Large intestine (tissue), 12 donors: ENCODE measurements around the gene PTPN9. TPM values are rescaled to one million over a fixed set of nuclear protein-coding genes. Genes with fewer than 3 reads are reported as not detected.

Experiments used
- DNase-seq, 2 donors: peaks; one replicate each; pipeline versions ENCODE4 v3.0.0 to v3.0.0-alpha.2; 2013
- H3K27ac ChIP-seq: one replicate; pipeline ENCODE4 v1.5.1; 2013; ENCODE audit warnings: low read length
- H3K27me3 ChIP-seq: 2 replicates; pipeline ENCODE4 v1.6.1; 2013; ENCODE audit warnings: low read length; ENCODE audit not compliant: control insufficient read depth, insufficient read depth
- H3K36me3 ChIP-seq: 2 replicates; pipeline ENCODE4 v1.6.1; 2013; ENCODE audit warnings: low read length; ENCODE audit not compliant: control insufficient read depth, insufficient read depth
- H3K4me1 ChIP-seq: one replicate; pipeline ENCODE4 v1.6.1; 2013; ENCODE audit warnings: low read length; ENCODE audit not compliant: control insufficient read depth, insufficient read depth
- H3K4me3 ChIP-seq: one replicate; pipeline ENCODE4 v1.5.1; 2013; ENCODE audit warnings: low read length
- H3K9me3 ChIP-seq: one replicate; pipeline ENCODE4 v1.6.1; 2013; ENCODE audit warnings: mild to moderate bottlenecking, low read depth, low read length, moderate library complexity; ENCODE audit not compliant: control insufficient read depth
- WGBS: methylation state at CpG from one replicate; pipeline ENCODE4 v1.1.5; 2013; ENCODE audit warnings: low lambda C conversion rate; ENCODE audit not compliant: insufficient coverage; 5-methylcytosine and 5-hydroxymethylcytosine counted together
- long read RNA-seq, 11 donors: transcript quantifications; one replicate each; lab custom pipeline, GENCODE V29; 2026
- polyA plus RNA-seq: library from polyadenylated mRNA; unstranded; fragments of 120-200 nt; gene quantifications from one replicate; pipeline ENCODE4 v1.2.1, GENCODE V29; 2013

PTPN9 gene
- polyA plus RNA-seq, result 42.3 TPM
- long read RNA-seq, donor 1, full-length matches to known transcripts, result 5 of 5 reads
- long read RNA-seq, donor 1, partial matches to known transcripts, result 0 of 5 reads
- long read RNA-seq, donor 1, other reads (novel, unspliced or antisense), result 0 of 5 reads
- long read RNA-seq, donor 2, full-length matches to known transcripts, result 11 of 18 reads
- long read RNA-seq, donor 2, partial matches to known transcripts, result 7 of 18 reads
- long read RNA-seq, donor 2, other reads (novel, unspliced or antisense), result 0 of 18 reads
- long read RNA-seq, donor 3, result 0 reads
- long read RNA-seq, donor 4, result 0 reads
- long read RNA-seq, donor 5, full-length matches to known transcripts, result 3 of 3 reads
- long read RNA-seq, donor 5, partial matches to known transcripts, result 0 of 3 reads
- long read RNA-seq, donor 5, other reads (novel, unspliced or antisense), result 0 of 3 reads
- long read RNA-seq, donor 6, full-length matches to known transcripts, result 14 of 14 reads
- long read RNA-seq, donor 6, partial matches to known transcripts, result 0 of 14 reads
- long read RNA-seq, donor 6, other reads (novel, unspliced or antisense), result 0 of 14 reads
- long read RNA-seq, donor 7, full-length matches to known transcripts, result 2 of 2 reads
- long read RNA-seq, donor 7, partial matches to known transcripts, result 0 of 2 reads
- long read RNA-seq, donor 7, other reads (novel, unspliced or antisense), result 0 of 2 reads
- long read RNA-seq, donor 8, full-length matches to known transcripts, result 8 of 8 reads
- long read RNA-seq, donor 8, partial matches to known transcripts, result 0 of 8 reads
- long read RNA-seq, donor 8, other reads (novel, unspliced or antisense), result 0 of 8 reads
- long read RNA-seq, donor 9, full-length matches to known transcripts, result 5 of 5 reads
- long read RNA-seq, donor 9, partial matches to known transcripts, result 0 of 5 reads
- long read RNA-seq, donor 9, other reads (novel, unspliced or antisense), result 0 of 5 reads
- long read RNA-seq, donor 10, full-length matches to known transcripts, result 16 of 16 reads
- long read RNA-seq, donor 10, partial matches to known transcripts, result 0 of 16 reads
- long read RNA-seq, donor 10, other reads (novel, unspliced or antisense), result 0 of 16 reads
- long read RNA-seq, donor 11, full-length matches to known transcripts, result 12 of 12 reads
- long read RNA-seq, donor 11, partial matches to known transcripts, result 0 of 12 reads
- long read RNA-seq, donor 11, other reads (novel, unspliced or antisense), result 0 of 12 reads

DNA sequence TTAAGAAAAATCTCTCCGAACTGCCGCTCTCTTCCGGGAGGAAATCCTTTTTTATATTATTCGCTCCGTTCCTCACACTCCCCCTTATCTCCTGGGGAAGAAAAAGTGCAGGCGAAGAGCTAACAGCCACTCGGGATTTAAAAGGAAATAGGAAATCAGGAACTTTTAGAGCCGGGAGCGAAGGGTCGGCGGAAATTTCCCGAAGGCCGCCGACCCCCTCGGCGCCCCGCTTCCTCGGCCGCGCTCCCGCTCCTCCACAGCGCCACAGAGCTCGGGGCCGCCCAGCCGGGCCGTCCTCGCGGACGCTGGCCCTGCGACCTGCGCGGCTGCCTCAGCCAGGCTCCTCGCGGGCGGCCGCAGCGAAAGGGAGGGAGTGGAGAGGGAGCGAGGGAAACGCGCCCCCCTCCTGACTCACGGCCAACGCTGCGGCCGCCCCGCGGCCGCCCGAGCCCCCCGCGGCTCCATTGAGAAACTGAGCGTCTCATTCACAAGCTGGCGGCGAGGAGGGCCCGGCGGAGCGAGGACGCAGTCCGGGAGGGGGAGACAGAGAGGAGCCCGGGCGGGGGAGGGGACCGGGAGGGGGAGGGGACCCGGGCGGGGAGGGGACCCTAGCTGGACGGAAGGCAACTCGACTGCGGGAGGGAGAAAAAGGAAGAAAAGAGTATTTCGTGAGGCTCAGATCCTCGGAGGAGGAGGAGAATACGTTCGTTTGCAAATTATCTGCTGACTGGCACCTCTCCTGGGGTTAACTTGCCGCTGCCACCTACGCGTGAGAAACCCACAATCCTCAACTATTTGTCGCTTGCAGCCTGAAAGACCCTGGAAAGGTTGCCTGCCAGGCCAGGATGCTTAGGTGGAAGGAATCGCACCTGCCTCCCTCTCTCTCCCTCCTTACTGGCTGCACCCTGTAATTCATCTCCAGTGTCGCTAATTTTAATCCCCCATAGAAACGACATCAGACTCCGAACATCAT lies at the start of gene PTPN9:
Gene PTPN9 (minus strand): TSS at position 368 of the 973 bp plus-strand sequence. CDS start 539 bp downstream, outside the sequence.
- Histone ChIP-seq H3K27ac (peak within 1 kb of the TSS; percentile 87), H3K4me1 (no peaks in the 10 kb centered on the region)
- DNase-seq, result peak; percentile 58 to 78

DNA sequence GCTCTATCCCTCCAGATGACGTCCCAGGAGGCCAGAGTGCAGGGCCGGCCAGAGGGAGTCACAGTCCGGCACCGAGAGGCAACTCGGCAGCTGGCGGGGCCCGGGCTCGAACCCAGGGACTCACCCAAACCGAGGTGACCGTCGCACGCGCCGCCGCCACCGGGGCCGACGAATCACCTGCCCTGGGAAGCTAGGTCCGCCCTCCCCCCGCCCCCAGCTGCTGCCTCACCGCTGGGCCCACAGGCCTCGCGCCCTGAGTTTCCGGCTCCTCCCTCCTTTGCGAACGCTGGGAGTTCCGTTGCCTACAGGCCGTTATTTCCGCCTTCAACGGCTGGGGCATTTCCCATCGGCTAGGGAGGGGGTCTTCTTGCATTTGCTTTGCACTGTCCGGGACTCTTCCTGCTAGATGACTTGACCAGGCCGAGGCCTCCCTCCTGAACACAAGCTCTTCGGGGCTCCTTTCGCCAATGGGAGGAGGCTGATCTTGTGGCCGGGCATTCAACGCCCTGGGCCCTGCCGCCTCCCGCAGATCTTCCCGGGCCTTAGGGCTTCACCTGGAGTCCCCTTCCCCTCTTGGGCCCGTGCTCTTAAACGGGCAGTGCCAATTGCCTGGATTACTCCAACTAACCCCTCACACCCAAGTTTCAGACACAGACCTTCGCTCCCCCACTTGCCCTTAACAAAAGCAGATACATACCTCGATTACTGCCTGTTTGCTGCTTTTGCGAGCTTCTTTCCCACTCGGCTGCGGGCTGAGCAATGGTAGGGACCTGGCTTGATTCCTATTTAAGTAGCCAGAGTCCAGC lies 46.6 kb upstream of the PTPN9 start, which contains the start of gene SNUPN:
Gene SNUPN (minus strand): TSS at position 184 of the 806 bp plus-strand sequence. CDS start 4,674 bp downstream, outside the sequence.
- no CpG with 5 or more reads among the region's 47 CpGs for WGBS
- no peaks in the 10 kb centered on the region for H3K9me3 ChIP-seq
- H3K27me3 ChIP-seq, result no peaks in the 10 kb centered on the region
- peak within 1 kb of the TSS; percentile 90 for H3K27ac ChIP-seq
- H3K4me1 ChIP-seq, result peaks cover 4% of the 10 kb centered on the region
- DNase-seq, result peak; percentile 95 to 98
- H3K36me3 ChIP-seq, result peaks cover under 1% of the 10 kb centered on the region
- peak within 1 kb of the TSS; percentile 100 for H3K4me3 ChIP-seq

More for the DNA sequence above, at the start of gene PTPN9:
- no peaks in the 10 kb centered on the region for H3K9me3 ChIP-seq
- H3K36me3 ChIP-seq, result no peaks in the 10 kb centered on the region
- WGBS, result no CpG with 5 or more reads among the region's 78 CpGs
- peak within 1 kb of the TSS; percentile 81 for H3K4me3 ChIP-seq
- H3K27me3 ChIP-seq, result no peaks in the 10 kb centered on the region

DNA sequence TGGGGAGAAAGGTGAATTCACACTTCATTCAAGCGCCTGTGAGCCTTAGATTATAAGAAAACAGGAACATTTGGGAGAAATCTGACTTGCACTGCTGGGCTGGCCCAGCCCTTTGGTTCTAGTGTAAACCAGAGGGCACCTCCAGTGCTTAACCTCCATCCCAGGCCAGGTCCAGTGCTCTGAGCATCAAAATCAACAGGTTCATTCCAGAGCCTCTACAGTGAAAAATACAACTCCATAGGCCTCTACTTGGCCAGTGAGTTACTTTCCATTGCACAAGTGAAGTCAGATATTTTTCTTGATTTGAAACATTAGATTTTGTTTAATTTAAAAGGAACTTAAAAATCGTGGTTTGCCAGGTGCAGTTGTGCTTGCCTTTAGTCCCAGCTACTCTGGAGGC lies 43.4 kb upstream of the PTPN9 start:
- Histone ChIP-seq H3K36me3 (peaks cover 28% of the 10 kb centered on the region), H3K27ac (no peak overlapping the region), H3K9me3 (no peaks in the 10 kb centered on the region), H3K27me3 (no peaks in the 10 kb centered on the region), H3K4me1 (peaks cover 4% of the 10 kb centered on the region), H3K4me3 (no peak overlapping the region)
- DNase-seq, result no peak
- no CpG with 5 or more reads among the region's 2 CpGs for WGBS

DNA sequence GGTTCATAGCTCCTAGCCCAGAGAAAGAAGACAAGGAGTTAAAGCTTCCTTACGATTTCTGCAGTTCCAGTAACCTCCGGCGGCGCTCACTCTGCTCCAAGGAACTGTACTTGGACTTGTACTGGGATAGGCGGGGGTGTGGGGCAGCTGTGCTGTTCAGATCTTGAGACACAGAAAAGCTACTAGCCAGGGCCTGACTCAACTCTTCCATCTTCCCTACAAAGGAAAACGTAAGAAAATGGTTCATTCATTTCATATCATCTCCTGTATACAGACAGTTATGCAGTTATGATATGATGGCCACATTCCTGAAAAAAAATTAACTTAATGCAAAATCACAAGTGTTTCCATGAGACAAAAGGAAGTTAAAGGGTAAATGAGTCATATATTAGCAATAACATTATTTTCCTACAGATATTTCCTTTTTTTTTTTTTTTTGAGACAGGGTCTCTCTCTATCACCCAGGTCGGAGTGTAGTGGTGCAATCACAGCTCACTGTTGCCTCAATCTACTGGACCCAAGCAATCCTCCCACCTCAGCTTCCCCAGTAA lies 41.8 kb upstream of the PTPN9 start:
- H3K4me1 ChIP-seq, result no peaks in the 10 kb centered on the region
- no peaks in the 10 kb centered on the region for H3K27me3 ChIP-seq
- peaks cover 40% of the 10 kb centered on the region for H3K36me3 ChIP-seq
- no peaks in the 10 kb centered on the region for H3K9me3 ChIP-seq
- H3K27ac ChIP-seq, result no peak overlapping the region
- DNase-seq, result peak in 1 of 2 donors; percentile 32
- 60% methylated on average over 1 of the region's 7 CpGs for WGBS
- no peak overlapping the region for H3K4me3 ChIP-seq

DNA sequence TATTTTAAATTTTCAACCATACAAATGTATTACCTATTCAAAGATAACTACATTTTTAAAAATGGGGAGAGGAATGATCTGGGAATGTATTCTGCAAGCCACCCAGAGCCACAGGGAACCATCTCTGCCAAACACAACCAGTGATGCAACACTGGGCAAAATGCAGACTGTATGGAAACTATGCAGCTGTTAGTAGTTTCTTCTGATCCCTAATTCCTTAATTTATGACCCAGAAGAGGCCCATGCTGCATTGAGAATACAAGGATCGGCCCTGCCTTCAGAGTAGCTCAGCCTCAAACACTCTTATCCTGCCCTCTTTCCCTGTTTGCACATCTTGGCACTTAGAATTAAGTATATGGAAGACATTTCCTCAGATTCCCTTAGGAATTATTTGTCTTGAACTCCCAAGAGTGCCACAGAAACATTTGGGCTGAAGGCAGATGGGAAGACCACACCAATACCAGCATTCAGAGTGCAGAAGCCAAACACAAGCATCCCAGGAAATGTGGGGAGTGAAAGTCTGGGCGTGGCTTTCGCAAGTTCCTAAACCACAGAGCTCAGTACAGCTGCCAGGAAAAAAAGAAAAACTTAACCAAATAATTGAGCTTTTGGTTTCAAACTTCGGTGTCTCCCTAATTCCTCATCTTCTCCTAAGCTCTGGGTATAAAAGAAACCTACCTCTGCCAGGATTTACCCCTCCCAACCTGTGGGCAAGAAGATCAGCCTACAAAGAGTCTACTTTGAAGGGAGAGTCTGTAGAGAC lies 41.1 kb upstream of the PTPN9 start:
- WGBS, result 100% methylated on average over 1 of the region's 4 CpGs
- no peak overlapping the region for H3K4me3 ChIP-seq
- no peak for DNase-seq

DNA sequence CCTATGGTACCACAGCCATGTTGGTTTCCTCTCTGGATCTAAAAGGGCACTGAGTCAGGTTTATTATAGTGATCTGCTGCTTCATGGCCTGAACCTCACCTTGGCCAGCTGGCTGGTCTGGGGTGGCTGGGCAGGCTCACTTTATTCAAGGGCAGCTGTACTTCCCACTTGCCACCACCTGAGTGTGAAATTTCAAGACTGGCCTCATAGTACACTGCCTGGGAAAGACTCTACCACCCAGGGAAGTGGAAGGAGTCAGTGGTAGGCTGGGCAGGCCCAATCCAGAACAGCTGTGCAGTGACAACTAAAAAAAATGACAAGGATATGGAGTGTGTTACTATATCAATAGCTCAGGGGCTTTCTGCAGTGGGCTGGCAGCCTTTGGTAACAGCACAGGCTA lies 37.7 kb upstream of the PTPN9 start:
- Histone ChIP-seq H3K36me3 (peaks cover 66% of the 10 kb centered on the region), H3K4me1 (no peaks in the 10 kb centered on the region), H3K4me3 (no peak overlapping the region), H3K9me3 (no peaks in the 10 kb centered on the region), H3K27me3 (no peaks in the 10 kb centered on the region), H3K27ac (no peak overlapping the region)
- no peak for DNase-seq

More for the DNA sequence above, 41.1 kb upstream of the PTPN9 start:
- Histone ChIP-seq H3K9me3 (no peaks in the 10 kb centered on the region), H3K4me1 (no peaks in the 10 kb centered on the region), H3K36me3 (peaks cover 45% of the 10 kb centered on the region), H3K27ac (peak overlapping the region; percentile 2), H3K27me3 (no peaks in the 10 kb centered on the region)

DNA sequence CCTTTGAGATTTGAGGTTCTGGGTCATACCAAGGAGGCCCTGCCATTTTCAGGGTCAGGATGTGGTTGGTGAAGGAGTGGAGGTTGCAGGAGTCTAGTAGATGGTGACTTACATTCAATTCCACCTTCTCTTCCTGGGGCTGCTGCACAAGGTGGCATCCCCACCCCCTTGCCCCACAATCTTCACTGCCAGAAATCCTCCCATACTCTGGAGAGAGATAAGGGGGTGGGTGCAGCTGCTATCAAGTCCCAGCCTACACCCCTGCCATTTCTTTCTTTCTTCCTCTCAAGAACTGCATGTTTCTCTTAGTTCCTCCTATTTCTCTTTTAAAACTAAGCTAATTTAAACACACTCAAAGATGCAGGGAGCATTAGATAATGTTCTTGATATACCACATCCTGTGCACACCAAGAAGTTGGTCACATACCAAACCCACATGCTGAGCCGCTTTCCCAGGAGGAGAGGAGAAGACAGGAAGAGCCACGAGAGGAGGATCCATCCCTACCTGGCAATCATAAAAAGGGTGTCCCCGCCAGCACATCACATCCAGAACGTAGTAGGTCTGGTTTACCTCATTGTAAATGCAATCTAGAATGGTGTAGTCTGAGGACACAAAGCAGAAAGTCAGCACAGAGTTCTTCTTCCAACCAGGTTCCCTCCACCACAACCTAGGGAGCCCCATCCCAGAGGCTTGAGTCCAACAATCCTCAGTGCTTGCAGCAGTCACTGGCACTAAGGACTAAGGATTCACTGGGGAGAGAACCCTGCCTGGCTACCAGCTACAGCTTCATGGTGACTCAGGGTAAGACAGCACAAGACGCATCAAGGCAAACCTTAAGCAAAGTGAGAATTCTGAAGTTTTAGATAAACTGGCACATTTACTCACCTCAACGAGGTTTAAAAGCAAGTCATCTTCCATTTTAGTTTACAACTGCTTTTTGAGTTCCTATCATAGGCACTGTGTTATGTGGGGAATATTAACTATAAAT lies 27.9 kb upstream of the PTPN9 start:
- no CpG with 5 or more reads among the region's 6 CpGs for WGBS
- Histone ChIP-seq H3K4me1 (no peaks in the 10 kb centered on the region), H3K27ac (no peak overlapping the region), H3K36me3 (peaks cover 62% of the 10 kb centered on the region), H3K27me3 (no peaks in the 10 kb centered on the region), H3K4me3 (no peak overlapping the region), H3K9me3 (no peaks in the 10 kb centered on the region)
- no peak for DNase-seq
